ENCODE measurements around the gene CRACDL.

Gene CRACDL

DNA sequence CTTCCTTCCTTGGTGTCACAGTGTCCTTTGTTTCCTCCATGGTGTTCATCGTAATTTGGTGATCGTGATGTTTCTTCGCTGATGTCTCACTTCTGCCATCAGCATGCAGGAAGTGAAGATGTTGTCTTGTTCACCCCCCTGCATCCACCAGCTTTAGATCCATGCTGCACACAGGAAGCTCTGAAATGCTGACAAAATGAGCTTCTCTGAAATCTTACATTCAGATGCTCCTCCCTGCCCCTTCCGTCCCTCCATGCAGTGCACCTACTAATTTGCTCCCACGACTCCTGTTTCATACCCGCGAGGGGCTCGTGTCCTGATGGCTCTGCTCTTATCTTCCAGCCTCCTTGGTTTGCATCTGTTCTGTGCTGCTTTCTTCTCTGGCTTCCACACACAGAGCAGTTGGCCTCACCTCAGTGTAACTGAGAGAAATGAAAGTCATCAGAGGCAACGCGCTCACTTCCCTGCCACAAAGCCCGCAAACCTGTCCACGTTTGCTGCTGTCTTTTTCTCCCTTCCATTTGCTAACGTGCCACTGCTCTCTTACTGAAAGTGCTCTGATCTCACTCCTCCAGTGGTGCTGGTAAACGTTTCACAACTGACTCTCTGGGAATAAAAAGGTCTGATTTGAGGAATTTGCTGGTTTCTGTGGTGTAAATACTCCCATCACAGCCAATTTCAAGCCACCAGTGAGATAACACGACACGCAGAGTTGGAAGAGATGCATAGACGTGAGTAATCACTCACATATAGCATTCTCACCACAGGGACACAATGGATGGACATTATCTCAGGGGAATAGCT is 164.1 kb downstream of the CRACDL start:
- Histone ChIP-seq H3K9ac (ENCODE audit: low read depth, low read length) (no peak overlapping the region), H3K9me3 (ENCODE audit: control insufficient read depth, insufficient read depth, low read length) (no peaks in the 10 kb centered on the region), H3K4me1 (ENCODE audit: control insufficient read depth, insufficient read depth, low read length) (no peaks in the 10 kb centered on the region), H3K36me3 (ENCODE audit: control insufficient read depth, insufficient read depth, low read length) (no peaks in the 10 kb centered on the region), H3K4me3 (ENCODE audit: low read depth, low read length) (no peak overlapping the region), H3K27me3 (ENCODE audit: control insufficient read depth, insufficient read depth, low read length) (no peaks in the 10 kb centered on the region)

DNA sequence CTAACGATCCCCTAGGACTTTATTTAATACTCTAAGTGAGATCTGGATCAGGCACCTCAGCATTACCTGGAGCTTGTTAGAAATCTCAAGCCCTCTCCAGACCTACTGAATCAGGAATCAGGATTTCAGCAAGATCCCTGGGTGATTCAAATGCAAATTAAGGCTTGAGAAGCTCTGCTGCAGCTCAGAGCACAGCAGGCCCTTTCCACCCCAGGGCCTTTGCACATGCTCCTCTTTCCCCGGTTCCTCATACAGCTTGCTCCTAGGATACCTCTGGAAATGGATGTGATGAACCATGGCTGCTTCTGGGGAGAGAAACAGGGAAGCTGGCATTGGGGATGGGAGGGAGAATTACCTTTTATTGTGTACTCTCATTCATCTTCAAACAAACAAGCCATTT is 164.8 kb downstream of the CRACDL start:
- Histone ChIP-seq H3K4me3 (ENCODE audit: low read depth, low read length) (no peak overlapping the region), H3K36me3 (ENCODE audit: control insufficient read depth, insufficient read depth, low read length) (no peaks in the 10 kb centered on the region), H3K27me3 (ENCODE audit: control insufficient read depth, insufficient read depth, low read length) (no peaks in the 10 kb centered on the region), H3K4me1 (ENCODE audit: control insufficient read depth, insufficient read depth, low read length) (no peaks in the 10 kb centered on the region), H3K9me3 (ENCODE audit: control insufficient read depth, insufficient read depth, low read length) (no peaks in the 10 kb centered on the region), H3K9ac (ENCODE audit: low read depth, low read length) (no peak overlapping the region)

- no peaks in the 10 kb centered on the region for H3K4me1 ChIP-seq (ENCODE audit: control insufficient read depth, insufficient read depth, low read length)
Observed at GRCh38 chr2:98769784-98770183, 166.2 kb downstream of the CRACDL start.

DNA sequence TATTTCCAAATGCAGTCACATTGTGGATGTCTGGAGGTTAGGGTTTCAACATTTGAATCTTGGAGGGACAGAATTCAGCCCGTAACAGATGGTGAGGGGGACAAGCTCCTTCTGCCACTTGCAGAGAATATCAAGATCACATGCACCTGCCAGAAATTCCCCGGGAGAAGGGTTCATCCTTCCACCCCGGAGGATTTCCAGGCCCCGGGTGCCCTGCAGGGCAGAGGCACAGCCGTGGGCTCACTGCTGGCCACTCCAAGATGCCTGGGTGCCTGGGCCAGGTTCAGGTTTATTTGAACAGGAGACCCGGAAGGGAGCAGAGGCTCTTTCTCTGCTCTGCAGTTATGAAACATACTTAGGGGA is 166.9 kb downstream of the CRACDL start:
- H3K9me3 ChIP-seq (ENCODE audit: control insufficient read depth, insufficient read depth, low read length): no peaks in the 10 kb centered on the region
- H3K27me3 ChIP-seq (ENCODE audit: control insufficient read depth, insufficient read depth, low read length): no peaks in the 10 kb centered on the region
- no peak overlapping the region for H3K9ac ChIP-seq (ENCODE audit: low read depth, low read length)
- H3K36me3 ChIP-seq (ENCODE audit: control insufficient read depth, insufficient read depth, low read length): no peaks in the 10 kb centered on the region
- no peaks in the 10 kb centered on the region for H3K4me1 ChIP-seq (ENCODE audit: control insufficient read depth, insufficient read depth, low read length)
- H3K4me3 ChIP-seq (ENCODE audit: low read depth, low read length): no peak overlapping the region

More at GRCh38 chr2:98769784-98770183, 166.2 kb downstream of the CRACDL start:
- H3K36me3 ChIP-seq (ENCODE audit: control insufficient read depth, insufficient read depth, low read length): no peaks in the 10 kb centered on the region
- H3K9ac ChIP-seq (ENCODE audit: low read depth, low read length): no peak overlapping the region
- no peaks in the 10 kb centered on the region for H3K27me3 ChIP-seq (ENCODE audit: control insufficient read depth, insufficient read depth, low read length)
- no peak overlapping the region for H3K4me3 ChIP-seq (ENCODE audit: low read depth, low read length)
- no peaks in the 10 kb centered on the region for H3K9me3 ChIP-seq (ENCODE audit: control insufficient read depth, insufficient read depth, low read length)

DNA sequence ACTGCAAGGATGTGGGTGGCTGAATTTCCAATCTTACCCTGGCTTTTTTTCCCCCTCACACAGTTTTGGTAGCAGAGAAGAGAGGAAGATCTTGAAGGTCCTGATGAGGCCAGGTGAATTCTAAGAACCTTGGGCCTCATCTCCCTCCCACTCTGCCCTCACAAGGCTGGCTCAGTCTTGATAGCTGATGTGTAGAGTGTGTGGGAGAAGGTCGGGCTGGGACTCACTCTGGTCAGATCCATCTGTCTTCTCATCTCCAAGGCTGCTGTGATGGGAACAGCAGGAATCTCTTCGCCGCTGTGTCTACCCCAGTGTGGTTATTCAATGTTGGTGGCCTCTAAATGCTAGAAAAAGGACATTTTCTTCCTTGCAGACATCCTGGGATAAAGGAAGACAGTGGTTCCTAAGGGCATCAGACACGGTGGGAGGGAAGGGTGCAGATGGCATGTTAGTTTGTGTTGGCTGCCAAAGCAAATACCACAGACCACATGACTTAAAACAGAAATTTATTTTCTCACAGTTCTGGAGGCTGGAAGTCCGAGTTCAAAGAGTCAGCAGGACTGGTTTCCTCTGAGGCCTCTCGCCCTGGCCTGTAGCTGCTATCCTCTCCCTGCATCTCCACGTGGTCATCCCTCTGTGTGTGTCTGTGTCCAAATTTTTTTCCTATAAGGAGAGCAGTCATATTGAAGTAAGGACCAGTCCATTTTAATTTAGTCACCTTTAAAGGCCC is 167.5 kb downstream of the CRACDL start:
- no peaks in the 10 kb centered on the region for H3K9me3 ChIP-seq (ENCODE audit: control insufficient read depth, insufficient read depth, low read length)
- H3K4me1 ChIP-seq (ENCODE audit: control insufficient read depth, insufficient read depth, low read length): no peaks in the 10 kb centered on the region
- no peak overlapping the region for H3K4me3 ChIP-seq (ENCODE audit: low read depth, low read length)
- H3K36me3 ChIP-seq (ENCODE audit: control insufficient read depth, insufficient read depth, low read length): no peaks in the 10 kb centered on the region
- no peaks in the 10 kb centered on the region for H3K27me3 ChIP-seq (ENCODE audit: control insufficient read depth, insufficient read depth, low read length)
- no peak overlapping the region for H3K9ac ChIP-seq (ENCODE audit: low read depth, low read length)

- Histone ChIP-seq H3K4me3 (ENCODE audit: low read depth, low read length) (no peak overlapping the region), H3K9ac (ENCODE audit: low read depth, low read length) (no peak overlapping the region), H3K4me1 (ENCODE audit: control insufficient read depth, insufficient read depth, low read length) (no peaks in the 10 kb centered on the region), H3K36me3 (ENCODE audit: control insufficient read depth, insufficient read depth, low read length) (no peaks in the 10 kb centered on the region), H3K9me3 (ENCODE audit: control insufficient read depth, insufficient read depth, low read length) (no peaks in the 10 kb centered on the region), H3K27me3 (ENCODE audit: control insufficient read depth, insufficient read depth, low read length) (no peaks in the 10 kb centered on the region)
Observed at GRCh38 chr2:98764499-98764898, 171.5 kb downstream of the CRACDL start.

DNA sequence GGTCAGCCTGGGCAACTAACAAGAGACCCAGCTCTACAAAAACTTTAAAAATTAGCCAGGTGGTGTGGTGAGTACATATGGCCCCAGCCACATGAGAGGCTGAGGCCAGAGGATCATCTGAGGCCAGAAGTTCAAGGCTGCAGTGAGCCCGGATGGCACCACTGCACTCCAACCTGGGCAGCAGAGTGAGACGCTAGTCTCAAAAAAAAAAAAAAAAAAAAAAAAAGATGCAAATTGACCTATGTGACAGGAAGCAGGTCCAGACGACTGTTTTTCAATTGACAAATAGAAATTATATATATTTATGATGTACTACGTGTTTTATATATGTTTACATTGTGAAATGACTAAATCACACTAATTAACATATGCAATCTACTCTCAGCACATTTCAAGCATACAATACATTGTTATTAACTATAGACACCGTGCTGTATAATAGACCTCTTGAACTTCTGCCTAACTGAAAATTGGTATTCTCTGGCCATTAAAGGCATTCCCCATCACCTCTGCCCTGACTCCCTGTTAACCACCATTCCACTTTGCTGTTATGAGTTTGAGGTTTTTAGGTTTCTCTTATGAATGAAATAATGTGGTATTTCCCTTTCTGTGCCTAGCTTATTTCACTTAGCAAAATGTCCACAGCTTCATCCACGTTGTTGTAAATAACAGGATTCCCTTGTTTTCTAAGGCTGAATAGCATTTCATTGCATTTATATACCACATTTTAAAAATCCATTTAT is 172.6 kb downstream of the CRACDL start:
- Histone ChIP-seq H3K4me3 (ENCODE audit: low read depth, low read length) (no peak overlapping the region), H3K9me3 (ENCODE audit: control insufficient read depth, insufficient read depth, low read length) (no peaks in the 10 kb centered on the region), H3K9ac (ENCODE audit: low read depth, low read length) (no peak overlapping the region), H3K4me1 (ENCODE audit: control insufficient read depth, insufficient read depth, low read length) (no peaks in the 10 kb centered on the region), H3K27me3 (ENCODE audit: control insufficient read depth, insufficient read depth, low read length) (no peaks in the 10 kb centered on the region), H3K36me3 (ENCODE audit: control insufficient read depth, insufficient read depth, low read length) (no peaks in the 10 kb centered on the region)

DNA sequence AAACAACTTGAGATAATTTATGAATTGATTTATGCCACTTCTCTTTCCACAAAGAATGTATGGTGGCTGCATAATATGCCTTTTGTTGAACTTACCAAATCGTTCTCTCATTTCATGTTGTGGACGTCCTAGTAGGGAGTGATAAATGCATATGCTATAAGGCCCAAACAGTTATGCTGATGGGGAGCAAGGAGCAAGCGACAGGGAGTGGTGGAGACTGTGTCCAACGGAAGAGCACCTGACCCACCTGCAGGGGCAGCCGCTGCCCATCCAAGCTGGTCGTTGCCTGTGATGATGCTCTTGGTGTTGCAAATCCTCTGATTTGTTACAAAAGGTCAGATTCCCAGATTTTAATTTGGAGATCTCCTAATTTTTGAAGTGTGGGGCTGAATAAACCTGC is 174.1 kb downstream of the CRACDL start:
- Histone ChIP-seq H3K9me3 (ENCODE audit: control insufficient read depth, insufficient read depth, low read length) (no peaks in the 10 kb centered on the region), H3K4me3 (ENCODE audit: low read depth, low read length) (no peak overlapping the region), H3K27me3 (ENCODE audit: control insufficient read depth, insufficient read depth, low read length) (no peaks in the 10 kb centered on the region), H3K36me3 (ENCODE audit: control insufficient read depth, insufficient read depth, low read length) (no peaks in the 10 kb centered on the region), H3K4me1 (ENCODE audit: control insufficient read depth, insufficient read depth, low read length) (no peaks in the 10 kb centered on the region), H3K9ac (ENCODE audit: low read depth, low read length) (no peak overlapping the region)

- Histone ChIP-seq H3K36me3 (ENCODE audit: control insufficient read depth, insufficient read depth, low read length) (no peaks in the 10 kb centered on the region), H3K4me1 (ENCODE audit: control insufficient read depth, insufficient read depth, low read length) (no peaks in the 10 kb centered on the region), H3K9me3 (ENCODE audit: control insufficient read depth, insufficient read depth, low read length) (no peaks in the 10 kb centered on the region)
Observed at GRCh38 chr2:98761267-98761781, 174.7 kb downstream of the CRACDL start.

DNA sequence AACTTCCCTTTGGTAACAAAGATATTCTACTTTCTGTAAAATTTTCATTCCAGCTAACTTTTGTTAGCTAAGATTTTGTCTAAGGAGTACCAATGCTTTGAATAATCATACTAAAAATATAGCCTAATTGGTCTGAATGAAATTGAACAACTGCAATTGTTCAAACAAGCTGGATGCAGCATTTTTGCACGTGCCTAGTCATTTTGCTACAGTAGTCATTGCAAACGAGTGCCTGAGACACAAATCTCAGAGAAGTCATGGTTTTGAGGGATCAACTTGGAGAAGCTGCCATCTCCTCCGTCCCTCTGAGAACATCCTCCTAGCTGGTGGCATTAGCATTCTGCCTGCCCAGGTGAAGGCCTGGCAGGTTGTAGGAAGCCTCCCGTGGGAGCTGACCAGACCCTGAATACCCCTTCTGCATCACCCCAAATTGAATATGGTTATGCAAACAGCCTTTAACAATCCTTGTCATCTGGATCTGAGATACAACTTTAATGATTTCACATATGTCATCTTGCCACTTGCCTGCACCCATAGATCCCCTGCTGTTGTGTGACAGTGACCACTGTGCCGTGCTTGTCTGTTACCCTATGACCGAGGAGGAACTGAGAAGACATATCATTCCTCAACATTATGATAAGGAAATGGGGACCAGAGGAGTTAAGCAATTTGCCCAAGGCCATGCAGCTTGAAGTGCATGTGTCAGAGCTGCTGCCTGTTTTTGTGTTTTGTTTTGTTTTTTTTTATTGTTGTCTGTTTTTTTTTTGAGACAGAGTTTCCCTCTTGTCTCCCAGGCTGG is 176.0 kb downstream of the CRACDL start:
- Histone ChIP-seq H3K27me3 (ENCODE audit: control insufficient read depth, insufficient read depth, low read length) (no peaks in the 10 kb centered on the region), H3K9me3 (ENCODE audit: control insufficient read depth, insufficient read depth, low read length) (no peaks in the 10 kb centered on the region), H3K4me1 (ENCODE audit: control insufficient read depth, insufficient read depth, low read length) (no peaks in the 10 kb centered on the region), H3K36me3 (ENCODE audit: control insufficient read depth, insufficient read depth, low read length) (no peaks in the 10 kb centered on the region), H3K4me3 (ENCODE audit: low read depth, low read length) (no peak overlapping the region), H3K9ac (ENCODE audit: low read depth, low read length) (no peak overlapping the region)

More at GRCh38 chr2:98761267-98761781, 174.7 kb downstream of the CRACDL start:
- Histone ChIP-seq H3K9ac (ENCODE audit: low read depth, low read length) (no peak overlapping the region), H3K27me3 (ENCODE audit: control insufficient read depth, insufficient read depth, low read length) (no peaks in the 10 kb centered on the region), H3K4me3 (ENCODE audit: low read depth, low read length) (no peak overlapping the region)

DNA sequence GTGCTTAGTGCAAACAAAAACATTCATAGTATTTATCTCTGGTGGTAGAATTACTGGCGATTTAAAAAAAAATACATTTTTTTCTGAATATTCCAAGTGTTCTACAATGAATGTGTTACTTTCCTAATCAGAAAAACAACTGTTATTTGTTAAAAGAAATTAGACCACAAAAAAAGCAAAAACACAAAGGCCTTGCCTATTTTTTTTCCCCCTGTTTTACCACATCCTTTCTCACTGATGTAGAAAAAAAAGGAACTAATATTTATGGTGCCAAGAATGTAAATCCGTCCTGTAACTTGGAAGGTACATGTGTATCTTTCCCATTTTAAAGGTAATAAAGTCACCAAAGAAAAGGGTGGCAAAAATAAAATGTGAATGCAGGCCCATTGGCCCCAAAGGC is 176.7 kb downstream of the CRACDL start:
- Histone ChIP-seq H3K27me3 (ENCODE audit: control insufficient read depth, insufficient read depth, low read length) (no peaks in the 10 kb centered on the region), H3K9me3 (ENCODE audit: control insufficient read depth, insufficient read depth, low read length) (no peaks in the 10 kb centered on the region), H3K4me3 (ENCODE audit: low read depth, low read length) (no peak overlapping the region), H3K36me3 (ENCODE audit: control insufficient read depth, insufficient read depth, low read length) (no peaks in the 10 kb centered on the region), H3K4me1 (ENCODE audit: control insufficient read depth, insufficient read depth, low read length) (no peaks in the 10 kb centered on the region), H3K9ac (ENCODE audit: low read depth, low read length) (no peak overlapping the region)

Data from iPS-15b (cell line).